MM.1S (cell line): ENCODE results near the gene CFAP126.

Source experiments
- DNase-seq: peaks from one replicate; pipeline ENCODE4 v3.0.0-alpha.2; 2015
- H2AFZ ChIP-seq: fragments of 300-600 bp; sonication (generic); 2 replicates; pipeline ENCODE4 v1.6.0; 2016; ENCODE audit warnings: antibody characterized with exemption, low read length
- H3F3A ChIP-seq: fragments of 300-600 bp; sonication (generic); 2 replicates; pipeline ENCODE4 v1.6.1; 2016; ENCODE audit warnings: mild to moderate bottlenecking, antibody characterized with exemption, low read length, moderate library complexity, mixed read lengths; ENCODE audit not compliant: insufficient read depth
- H3K27ac ChIP-seq: fragments of 300-600 bp; sonication (generic); 2 replicates; pipeline ENCODE4 v1.5.1; 2016; ENCODE audit warnings: mild to moderate bottlenecking, low read length
- H3K27me3 ChIP-seq: fragments of 300-600 bp; sonication (generic); replicated peaks from 2 replicates; pipeline ENCODE4 v1.6.0; 2016; ENCODE audit warnings: low read length; ENCODE audit not compliant: insufficient read depth
- H3K36me3 ChIP-seq: fragments of 300-600 bp; sonication (generic); replicated peaks from 2 replicates; pipeline ENCODE4 v1.6.1; 2016; ENCODE audit warnings: mild to moderate bottlenecking, low read length, mixed read lengths; ENCODE audit not compliant: insufficient read depth
- H3K4me1 ChIP-seq: fragments of 300-600 bp; sonication (generic); 2 replicates; pipeline ENCODE4 v1.6.1; 2016; ENCODE audit warnings: low read length, mixed read lengths
- H3K4me2 ChIP-seq: fragments of 300-600 bp; sonication (generic); 2 replicates; pipeline ENCODE4 v1.6.0; 2016; ENCODE audit warnings: low read depth, low read length
- H3K4me3 ChIP-seq: fragments of 300-600 bp; sonication (generic); 2 replicates; pipeline ENCODE4 v1.5.1; 2016; ENCODE audit warnings: low read length, mixed read lengths
- H3K79me2 ChIP-seq: fragments of 300-600 bp; sonication (generic); 2 replicates; pipeline ENCODE4 v1.6.1; 2016; ENCODE audit warnings: mixed run types, low read length, mixed read lengths
- H3K9ac ChIP-seq: fragments of 300-600 bp; sonication (generic); 2 replicates; pipeline ENCODE4 v1.6.1; 2016; ENCODE audit warnings: low read length, mixed read lengths
- H3K9me2 ChIP-seq: fragments of 300-600 bp; sonication (generic); replicated peaks from 2 replicates; pipeline ENCODE4 v1.6.1; 2016; ENCODE audit warnings: mild to moderate bottlenecking, low read length, mixed read lengths; ENCODE audit not compliant: insufficient read depth
- H3K9me3 ChIP-seq: fragments of 300-600 bp; sonication (generic); replicated peaks from 2 replicates; pipeline ENCODE4 v1.6.1; 2016; ENCODE audit warnings: mild to moderate bottlenecking, low read length, mixed read lengths; ENCODE audit not compliant: insufficient read depth
- H4K20me1 ChIP-seq: fragments of 300-600 bp; sonication (generic); 2 replicates; pipeline ENCODE4 v1.6.1; 2016; ENCODE audit warnings: mild to moderate bottlenecking, low read length, moderate library complexity, mixed read lengths; ENCODE audit not compliant: insufficient read depth
- EZH2 ChIP-seq: fragments of 300-600 bp; sonication (generic); optimal IDR thresholded peaks from 2 replicates; pipeline ENCODE3; 2017; ENCODE audit warnings: low read depth, mild to moderate bottlenecking, antibody characterized with exemption, low read length, mixed read lengths
- EZH2phosphoT487 ChIP-seq: fragments of 300-600 bp; sonication (generic); IDR thresholded peaks from 2 replicates; pipeline ENCODE4 v1.6.1; 2018; ENCODE audit warnings: antibody characterized with exemption, low read length
- TF ChIP-seq, protein P1 (sequence below): fragments of 300-600 bp; sonication (generic); IDR thresholded peaks from 2 replicates; pipeline ENCODE4 v1.5.1; 2016; ENCODE audit warnings: antibody characterized with exemption, low read length, mixed read lengths

CFAP126 gene

DNA sequence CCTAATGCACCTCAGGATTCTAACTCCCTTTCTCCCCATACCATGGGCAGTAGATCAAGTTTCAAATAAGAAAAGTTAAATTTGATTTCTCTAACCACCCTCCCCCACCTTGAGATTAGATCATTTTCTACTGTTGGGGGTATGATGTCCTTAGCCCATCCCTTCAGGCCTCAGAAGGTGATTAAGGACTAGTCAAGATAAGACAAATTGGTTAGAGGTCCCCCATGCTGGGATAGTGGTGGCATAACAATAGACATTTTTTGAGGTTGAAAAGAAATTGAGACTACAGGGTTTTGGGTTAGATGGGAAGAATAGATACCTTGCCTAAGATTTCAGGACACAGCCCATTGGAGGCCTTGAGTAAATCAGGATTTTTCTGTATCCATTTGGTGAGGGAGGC lies 2.5 kb downstream of the CFAP126 start:
- Histone ChIP-seq H3K9ac (no peak overlapping the region), H3K79me2 (no peaks in the 10 kb centered on the region), H3F3A (no peaks in the 10 kb centered on the region), H3K4me1 (peaks cover 5% of the 10 kb centered on the region; the same call in 1 of the 2 replicates), H4K20me1 (no peaks in the 10 kb centered on the region), H3K9me3 (no peaks in the 10 kb centered on the region), H3K27ac (no peak overlapping the region), H3K27me3 (no peaks in the 10 kb centered on the region), H3K9me2 (no peaks in the 10 kb centered on the region), H3K4me3 (no peak overlapping the region), H3K36me3 (no peaks in the 10 kb centered on the region; the same call in 1 of the 2 replicates), H3K4me2 (no peak overlapping the region), H2AFZ (no peak overlapping the region)
- DNase-seq: no peak
- TF ChIP-seq, protein P1, sequence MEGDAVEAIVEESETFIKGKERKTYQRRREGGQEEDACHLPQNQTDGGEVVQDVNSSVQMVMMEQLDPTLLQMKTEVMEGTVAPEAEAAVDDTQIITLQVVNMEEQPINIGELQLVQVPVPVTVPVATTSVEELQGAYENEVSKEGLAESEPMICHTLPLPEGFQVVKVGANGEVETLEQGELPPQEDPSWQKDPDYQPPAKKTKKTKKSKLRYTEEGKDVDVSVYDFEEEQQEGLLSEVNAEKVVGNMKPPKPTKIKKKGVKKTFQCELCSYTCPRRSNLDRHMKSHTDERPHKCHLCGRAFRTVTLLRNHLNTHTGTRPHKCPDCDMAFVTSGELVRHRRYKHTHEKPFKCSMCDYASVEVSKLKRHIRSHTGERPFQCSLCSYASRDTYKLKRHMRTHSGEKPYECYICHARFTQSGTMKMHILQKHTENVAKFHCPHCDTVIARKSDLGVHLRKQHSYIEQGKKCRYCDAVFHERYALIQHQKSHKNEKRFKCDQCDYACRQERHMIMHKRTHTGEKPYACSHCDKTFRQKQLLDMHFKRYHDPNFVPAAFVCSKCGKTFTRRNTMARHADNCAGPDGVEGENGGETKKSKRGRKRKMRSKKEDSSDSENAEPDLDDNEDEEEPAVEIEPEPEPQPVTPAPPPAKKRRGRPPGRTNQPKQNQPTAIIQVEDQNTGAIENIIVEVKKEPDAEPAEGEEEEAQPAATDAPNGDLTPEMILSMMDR: no peak
- TF ChIP-seq EZH2phosphoT487: no peak
- TF ChIP-seq EZH2: no peak

DNA sequence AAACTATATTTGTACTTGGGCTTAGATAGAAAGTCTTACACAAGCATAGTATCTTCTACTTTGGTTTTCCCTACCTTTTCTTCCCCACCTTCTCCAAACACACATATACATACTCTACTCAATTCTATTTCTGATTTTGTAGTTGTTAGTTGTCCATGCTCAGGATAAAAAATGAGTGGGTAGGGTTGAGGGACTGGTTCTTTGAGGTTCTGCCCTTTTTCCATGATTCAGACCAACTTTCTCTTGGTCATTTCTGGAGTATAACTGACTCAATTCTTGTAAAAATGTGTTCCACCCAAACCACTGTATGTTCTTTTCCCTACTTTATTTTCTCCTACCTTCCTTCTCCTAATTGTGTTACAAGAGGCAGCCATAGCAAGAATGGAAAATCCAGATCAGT lies 3.3 kb downstream of the CFAP126 start:
- Histone ChIP-seq H3K27me3 (no peaks in the 10 kb centered on the region), H3K4me3 (no peak overlapping the region), H3K4me2 (no peak overlapping the region), H4K20me1 (no peaks in the 10 kb centered on the region), H3K9ac (no peak overlapping the region), H3K36me3 (no peaks in the 10 kb centered on the region; the same call in 1 of the 2 replicates), H2AFZ (no peak overlapping the region), H3K9me3 (no peaks in the 10 kb centered on the region), H3K27ac (no peak overlapping the region), H3K9me2 (no peaks in the 10 kb centered on the region), H3K4me1 (peaks cover 5% of the 10 kb centered on the region; the same call in 1 of the 2 replicates), H3F3A (no peaks in the 10 kb centered on the region), H3K79me2 (no peaks in the 10 kb centered on the region; the same call in 1 of the 2 replicates)
- DNase-seq: no peak
- no peak for TF ChIP-seq EZH2phosphoT487
- no peak for TF ChIP-seq EZH2
- TF ChIP-seq, protein P1: no peak

DNA sequence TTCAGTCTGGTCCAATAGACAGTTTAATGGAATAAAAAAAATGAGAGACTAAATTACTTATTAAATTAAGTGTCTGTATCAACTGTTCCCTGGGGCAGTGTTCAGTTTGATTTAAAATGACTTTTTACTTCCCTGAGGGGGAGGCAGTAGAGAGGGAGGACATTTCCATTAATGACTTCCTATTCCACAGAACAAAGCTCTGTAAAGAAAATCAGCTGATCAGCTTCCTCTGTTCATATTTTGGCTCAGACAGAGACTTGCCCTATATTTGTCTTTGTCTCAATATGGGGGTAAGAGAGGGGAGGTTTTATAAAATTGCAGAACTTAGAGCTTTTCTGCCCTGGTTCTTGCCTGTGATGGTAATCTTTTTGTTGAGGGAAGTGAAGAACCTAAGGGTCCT lies 8.4 kb downstream of the CFAP126 start:
- H3F3A ChIP-seq: no peaks in the 10 kb centered on the region
- no peak for TF ChIP-seq EZH2
- TF ChIP-seq, protein P1: no peak
- TF ChIP-seq EZH2phosphoT487: no peak
- no peaks in the 10 kb centered on the region for H3K27me3 ChIP-seq
- no peaks in the 10 kb centered on the region for H4K20me1 ChIP-seq
- H2AFZ ChIP-seq: no peak overlapping the region
- no peak overlapping the region for H3K4me2 ChIP-seq
- H3K27ac ChIP-seq: no peak overlapping the region
- H3K9me3 ChIP-seq: no peaks in the 10 kb centered on the region
- no peaks in the 10 kb centered on the region for H3K9me2 ChIP-seq
- H3K79me2 ChIP-seq: no peaks in the 10 kb centered on the region; the same call in 1 of the 2 replicates
- H3K9ac ChIP-seq: no peak overlapping the region
- no peaks in the 10 kb centered on the region for H3K4me1 ChIP-seq
- no peak overlapping the region for H3K4me3 ChIP-seq
- no peak for DNase-seq
- no peaks in the 10 kb centered on the region; the same call in 1 of the 2 replicates for H3K36me3 ChIP-seq
